ENCODE results near the gene DCBLD2. TPM values are rescaled to one million over a fixed set of nuclear protein-coding genes. Genes with fewer than 3 reads are reported as not detected.

The DCBLD2 gene
- total RNA-seq, 1 experiment from 2014 or later: 48.0 TPM

- Histone ChIP-seq H2AK5ac (ENCODE audit: insufficient read length, low read length) (no peak overlapping the region), H3K79me1 (ENCODE audit: insufficient read depth, low read depth, low read length, poor library complexity, severe bottlenecking) (no peaks in the 10 kb centered on the region), H3K4me2 (ENCODE audit: insufficient read depth, insufficient read length, low read length) (no peak overlapping the region), H3K56ac (ENCODE audit: insufficient read length, low read depth, low read length) (no peak overlapping the region), H4K8ac (replicated peaks; ENCODE audit: insufficient read length, low read depth, low read length) (no peak overlapping the region), H2BK20ac (ENCODE audit: low read depth, low read length, poor library complexity, severe bottlenecking) (no peak overlapping the region), H3K4me1 (ENCODE audit: insufficient read depth, low read length) (no peaks in the 10 kb centered on the region; the same call in 1 of the 2 replicates), H4K91ac (ENCODE audit: insufficient read length, low read depth, low read length) (no peak overlapping the region), H2AFZ (ENCODE audit: low read length) (no peak overlapping the region), H2BK5ac (ENCODE audit: insufficient read length, low read length) (no peak overlapping the region), H2BK120ac (ENCODE audit: low read depth, low read length, poor library complexity, severe bottlenecking) (no peak overlapping the region), H3K27ac (ENCODE audit: insufficient read length, low read depth, low read length) (no peak overlapping the region), H3K18ac (ENCODE audit: insufficient read length, low read depth, low read length) (no peak overlapping the region), H3K23ac (ENCODE audit: insufficient read length, low read depth, low read length) (no peak overlapping the region), H2BK12ac (ENCODE audit: insufficient read length, low read depth, low read length) (no peak overlapping the region), H3T11ph (ENCODE audit: low read length) (no peak overlapping the region), H4K20me1 (ENCODE audit: control insufficient read depth, insufficient read depth, insufficient read length) (no peaks in the 10 kb centered on the region), H3K79me2 (ENCODE audit: insufficient read depth, low read length) (no peaks in the 10 kb centered on the region), H3K4ac (ENCODE audit: low read depth, low read length) (no peak overlapping the region), H3K23me2 (ENCODE audit: insufficient read length, low read depth, low read length, poor library complexity, severe bottlenecking) (no peaks in the 10 kb centered on the region), H4K5ac (ENCODE audit: insufficient read length, low read depth, low read length) (no peak overlapping the region), H2BK15ac (ENCODE audit: low read depth, low read length) (no peak overlapping the region), H3K27me3 (ENCODE audit: insufficient read depth, low read length) (no peaks in the 10 kb centered on the region), H3K9me3 (ENCODE audit: control insufficient read depth, low read depth, low read length) (no peaks in the 10 kb centered on the region), H3K9ac (ENCODE audit: extremely low read depth, insufficient read length, low read length) (no peak overlapping the region), H3K14ac (ENCODE audit: insufficient read depth, low read length) (no peak overlapping the region)
- no CpG with 5 or more reads among the region's 4 CpGs for WGBS (ENCODE audit: extremely low coverage, insufficient read length, low lambda C conversion rate)
- no peaks in the 10 kb centered on the region for H3K27me3 Mint-ChIP-seq (ENCODE audit: low read depth)
- H3K4me1 Mint-ChIP-seq: no peaks in the 10 kb centered on the region
- no peak for DNase-seq
- TF ChIP-seq, protein P1, sequence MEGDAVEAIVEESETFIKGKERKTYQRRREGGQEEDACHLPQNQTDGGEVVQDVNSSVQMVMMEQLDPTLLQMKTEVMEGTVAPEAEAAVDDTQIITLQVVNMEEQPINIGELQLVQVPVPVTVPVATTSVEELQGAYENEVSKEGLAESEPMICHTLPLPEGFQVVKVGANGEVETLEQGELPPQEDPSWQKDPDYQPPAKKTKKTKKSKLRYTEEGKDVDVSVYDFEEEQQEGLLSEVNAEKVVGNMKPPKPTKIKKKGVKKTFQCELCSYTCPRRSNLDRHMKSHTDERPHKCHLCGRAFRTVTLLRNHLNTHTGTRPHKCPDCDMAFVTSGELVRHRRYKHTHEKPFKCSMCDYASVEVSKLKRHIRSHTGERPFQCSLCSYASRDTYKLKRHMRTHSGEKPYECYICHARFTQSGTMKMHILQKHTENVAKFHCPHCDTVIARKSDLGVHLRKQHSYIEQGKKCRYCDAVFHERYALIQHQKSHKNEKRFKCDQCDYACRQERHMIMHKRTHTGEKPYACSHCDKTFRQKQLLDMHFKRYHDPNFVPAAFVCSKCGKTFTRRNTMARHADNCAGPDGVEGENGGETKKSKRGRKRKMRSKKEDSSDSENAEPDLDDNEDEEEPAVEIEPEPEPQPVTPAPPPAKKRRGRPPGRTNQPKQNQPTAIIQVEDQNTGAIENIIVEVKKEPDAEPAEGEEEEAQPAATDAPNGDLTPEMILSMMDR (conservative IDR thresholded peaks at IDR 0.05): no peak
- H3K27ac Mint-ChIP-seq: no peak overlapping the region
- H3K9me3 Mint-ChIP-seq: no peaks in the 10 kb centered on the region
- H3K36me3 Mint-ChIP-seq (ENCODE audit: insufficient read depth in 1 of 3, low read depth in 3 of 3): no peaks in the 10 kb centered on the region; a peak in 2 of 7 replicates
- H3K4me3 Mint-ChIP-seq: no peak overlapping the region
Observed at GRCh38 chr3:98779541-98780335, 121.8 kb downstream of the DCBLD2 start.
